Measurements from ENCODE around the gene STAB2.

Gene STAB2

GRCh38 chr12:103698752-103699560 is 111.9 kb downstream of the STAB2 start:
- DNase-seq, result no peak

GRCh38 chr12:103705098-103705497 is 118.0 kb downstream of the STAB2 start:
- no peak for DNase-seq

DNA sequence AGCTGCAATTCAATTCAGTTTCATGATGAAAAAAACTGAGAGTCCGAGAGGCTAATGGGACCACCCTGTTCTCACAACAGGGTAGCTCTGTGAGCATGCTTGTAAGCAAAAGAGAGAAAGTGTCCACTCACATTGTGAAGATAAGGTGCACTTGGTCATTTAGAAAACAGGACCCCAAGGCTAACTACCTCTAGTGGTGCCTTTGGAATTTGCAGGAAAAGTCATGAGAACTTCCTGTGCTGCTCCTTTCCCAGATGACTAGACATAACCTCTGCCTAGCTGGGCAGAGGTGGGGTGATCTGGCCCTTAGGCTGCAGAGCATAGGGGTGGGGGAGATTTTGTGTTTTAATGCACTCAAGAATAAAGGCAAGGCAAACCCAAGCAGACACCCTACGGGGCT is 118.9 kb downstream of the STAB2 start:
- no peak for DNase-seq

- DNase-seq, result no peak
These were observed 120.4 kb downstream of the STAB2 start for GRCh38 chr12:103707446-103707845.

GRCh38 chr12:103710544-103710943 is 123.5 kb downstream of the STAB2 start:
- no peak for DNase-seq

DNA sequence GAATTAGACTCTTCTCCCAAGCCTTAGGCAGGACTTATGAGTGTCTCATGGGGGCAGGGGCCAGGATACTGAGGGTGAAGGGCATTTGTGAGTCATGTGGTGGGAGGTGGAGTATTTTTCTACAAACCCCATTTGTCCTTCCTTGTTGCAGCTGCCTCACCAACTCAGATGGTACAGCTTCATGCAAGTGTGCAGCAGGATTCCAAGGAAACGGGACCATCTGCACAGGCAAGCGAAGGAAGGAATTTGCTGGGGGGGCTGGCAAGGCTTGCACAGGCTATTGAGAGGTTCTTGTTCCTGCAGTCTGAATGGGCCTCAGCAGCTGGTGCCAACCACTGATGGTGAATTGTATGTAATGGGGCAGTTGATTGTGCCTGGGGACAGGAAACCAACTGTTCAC is 125.1 kb downstream of the STAB2 start:
- DNase-seq, result no peak

DNA sequence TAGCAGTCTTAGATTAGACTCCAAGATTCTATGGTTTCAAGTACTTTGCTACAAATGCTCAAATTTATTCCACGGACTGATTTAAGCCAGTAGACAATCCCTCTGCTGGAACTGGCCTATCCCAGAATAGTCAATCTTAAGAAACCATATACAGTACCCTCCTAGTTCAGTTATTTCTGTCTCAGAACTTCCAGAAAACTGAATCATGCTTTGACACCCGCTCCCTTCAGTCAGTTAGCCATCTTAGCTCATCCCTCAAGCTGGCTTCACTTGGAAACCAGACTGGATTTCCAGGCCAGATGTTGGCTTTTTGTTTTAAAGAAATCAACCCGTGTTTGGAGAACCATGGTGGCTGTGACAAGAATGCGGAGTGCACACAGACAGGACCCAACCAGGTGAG is 128.4 kb downstream of the STAB2 start:
- no peak for DNase-seq

DNA sequence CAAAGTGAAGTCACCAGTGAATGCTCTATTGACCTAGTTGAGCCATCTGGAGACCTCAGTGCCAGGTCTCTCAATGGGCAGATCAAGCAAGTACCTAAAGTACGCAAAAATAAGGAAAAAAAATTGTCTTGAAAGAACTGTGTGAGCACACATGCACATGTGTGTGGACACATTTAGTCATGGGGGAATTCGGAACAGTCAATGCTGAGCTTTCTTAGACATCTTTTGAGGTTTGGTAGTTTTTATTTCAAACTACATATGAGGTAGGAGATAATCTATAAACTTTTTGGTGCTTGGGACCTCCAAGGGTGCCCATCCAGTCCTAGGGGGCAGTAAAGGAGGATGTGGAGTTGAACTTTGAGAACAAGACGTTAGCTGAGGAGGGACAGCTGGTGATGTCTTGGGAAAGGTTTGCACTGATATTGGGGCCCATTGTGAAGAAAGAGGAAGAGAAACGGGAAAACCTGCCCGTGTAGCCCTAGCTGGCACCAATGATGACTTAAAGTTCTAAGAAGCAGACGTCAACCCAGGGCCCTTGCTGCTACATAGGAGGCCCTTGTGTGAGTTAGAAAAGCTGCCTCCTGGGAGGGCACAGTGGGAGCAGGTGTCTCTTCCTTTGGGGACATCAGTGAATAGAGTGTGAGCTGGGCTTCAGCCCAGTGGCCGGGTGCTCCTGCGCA is 129.6 kb downstream of the STAB2 start:
- DNase-seq, result no peak

- DNase-seq, result no peak
These were observed 138.3 kb downstream of the STAB2 start for GRCh38 chr12:103725398-103725797.

DNA sequence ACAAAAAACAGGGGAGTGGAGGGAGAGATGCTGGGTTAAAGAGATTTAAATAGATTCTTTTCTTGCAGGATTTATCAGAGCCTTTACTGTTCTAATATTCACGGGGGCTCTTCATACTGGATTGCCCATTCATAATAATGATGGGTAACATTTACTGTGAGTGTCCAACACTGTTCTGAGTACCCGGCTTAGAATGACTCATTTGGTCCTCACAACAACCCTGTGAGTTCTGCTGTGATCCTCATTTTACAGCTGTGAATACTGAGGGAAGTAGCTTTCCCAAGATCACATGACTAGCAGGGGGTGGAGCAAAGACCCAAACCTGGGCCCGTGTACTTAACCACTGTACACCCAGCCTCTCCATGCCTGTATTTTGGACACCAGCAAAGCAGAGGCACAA is 140.6 kb downstream of the STAB2 start:
- no peak for DNase-seq

DNA sequence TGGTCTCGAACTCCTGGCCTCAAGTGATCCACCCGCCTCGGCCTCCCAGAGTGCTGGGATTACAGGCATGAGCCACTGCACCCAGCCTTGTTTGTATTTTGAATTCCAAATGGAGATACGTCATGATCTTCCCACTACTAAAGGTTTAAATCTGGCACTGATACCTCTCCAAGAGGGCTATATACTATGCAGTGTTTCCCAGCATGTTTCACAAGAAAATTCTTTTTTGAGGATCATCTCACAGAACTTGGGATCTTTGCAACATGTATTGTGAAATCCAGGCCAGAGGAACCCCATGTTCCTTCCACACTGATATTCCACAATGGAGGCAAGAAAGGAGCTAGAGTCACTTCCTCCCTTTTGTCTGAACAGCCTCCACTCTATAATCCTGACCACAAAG is 141.2 kb downstream of the STAB2 start:
- DNase-seq, result no peak

DNA sequence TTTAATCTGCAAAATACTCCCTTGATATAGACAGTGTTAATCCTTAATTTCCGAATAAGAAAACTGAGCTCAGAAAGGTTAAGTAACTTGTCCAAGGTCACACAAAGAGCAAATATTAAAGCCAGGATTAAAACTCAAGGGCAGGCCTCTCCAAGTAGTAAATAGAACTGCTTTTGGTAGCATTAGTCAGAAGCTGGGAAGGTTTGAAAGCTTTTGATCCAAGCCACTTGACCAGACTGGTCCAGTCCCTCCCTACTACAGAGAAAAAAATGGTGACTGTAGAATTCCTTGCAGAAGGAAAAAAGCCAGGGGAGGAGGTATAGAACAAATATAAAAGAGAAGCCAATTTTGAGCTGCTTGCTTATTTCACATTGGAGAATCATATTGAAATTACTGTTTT is 142.4 kb downstream of the STAB2 start:
- no peak for DNase-seq

GRCh38 chr12:103731539-103731938 is 144.5 kb downstream of the STAB2 start:
- DNase-seq, result no peak

GRCh38 chr12:103734863-103735262 is 147.8 kb downstream of the STAB2 start:
- no peak for DNase-seq

DNA sequence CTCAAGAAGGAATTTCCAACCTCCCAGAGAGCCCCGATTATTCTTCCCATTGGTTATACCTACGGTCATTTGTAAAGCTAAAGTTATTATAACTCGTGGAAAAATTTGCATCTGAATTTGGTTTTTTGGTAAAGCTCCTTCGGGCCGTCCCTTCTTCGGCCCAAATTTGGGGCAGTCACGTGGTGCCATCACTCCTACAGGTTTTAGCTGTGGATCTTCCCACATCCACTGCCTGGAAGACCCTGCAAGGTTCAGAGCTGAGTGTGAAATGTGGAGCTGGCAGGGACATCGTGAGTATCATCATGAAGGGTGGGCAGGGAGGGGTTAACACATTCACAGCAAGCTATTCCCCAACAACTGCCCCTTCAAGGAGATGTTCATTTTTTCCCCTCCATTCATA is 148.2 kb downstream of the STAB2 start:
- no peak for DNase-seq

GRCh38 chr12:103736572-103736971 is 149.5 kb downstream of the STAB2 start:
- no peak for DNase-seq

- DNase-seq, result no peak
These were observed 150.8 kb downstream of the STAB2 start for GRCh38 chr12:103737881-103738280.

- no peak for DNase-seq
These were observed 155.4 kb downstream of the STAB2 start for GRCh38 chr12:103742349-103742932.

- no peak for DNase-seq
These were observed 156.7 kb downstream of the STAB2 start for GRCh38 chr12:103743788-103744187.

GRCh38 chr12:103745962-103746361 is 158.9 kb downstream of the STAB2 start:
- DNase-seq, result no peak

GRCh38 chr12:103748002-103748401 is 160.9 kb downstream of the STAB2 start:
- no peak for DNase-seq

DNA sequence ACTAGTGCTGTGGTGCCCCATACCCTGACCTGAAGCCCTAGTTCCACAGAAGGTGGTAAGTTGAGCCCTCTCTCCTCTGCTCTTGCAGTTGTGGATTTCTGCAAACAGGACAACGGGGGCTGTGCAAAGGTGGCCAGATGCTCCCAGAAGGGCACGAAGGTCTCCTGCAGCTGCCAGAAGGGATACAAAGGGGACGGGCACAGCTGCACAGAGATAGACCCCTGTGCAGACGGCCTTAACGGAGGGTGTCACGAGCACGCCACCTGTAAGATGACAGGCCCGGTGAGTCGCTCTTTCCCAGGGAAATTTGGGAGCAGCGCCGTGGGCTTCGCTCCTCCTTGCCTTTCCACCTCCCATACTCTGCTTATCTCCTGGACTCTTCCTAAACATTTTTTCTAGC is 161.8 kb downstream of the STAB2 start:
- DNase-seq, result no peak

DNA sequence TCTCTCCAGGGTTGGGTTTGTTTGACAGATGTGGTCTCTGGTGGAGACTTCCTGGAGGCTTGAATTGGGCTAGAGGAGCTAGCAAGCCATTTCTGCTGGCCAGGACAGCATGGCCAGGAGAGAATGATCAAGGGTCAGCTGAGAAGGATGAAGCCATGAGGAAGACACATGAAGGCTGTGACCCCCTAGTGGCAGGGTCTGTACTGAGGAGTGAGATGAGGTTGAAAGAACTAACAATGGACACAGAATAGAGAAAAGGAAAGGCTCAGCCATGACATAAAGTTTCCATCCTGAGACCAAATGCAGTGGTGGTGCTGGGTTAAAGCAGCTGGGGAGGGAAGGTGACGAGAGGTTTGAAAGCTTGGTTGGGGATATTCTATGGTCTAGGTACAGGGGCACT is 164.1 kb downstream of the STAB2 start:
- no peak for DNase-seq

- DNase-seq, result no peak
These were observed 164.5 kb downstream of the STAB2 start for GRCh38 chr12:103751600-103751999.
